Fibroblast of pulmonary artery (primary cell): Measurements from ENCODE around the gene TUNAR.

Experiments
- DNase-seq: peaks from one replicate; pipeline ENCODE4 v3.0.0-alpha.2; 2010; ENCODE audit warnings: low read depth
- H3K4me3 ChIP-seq: replicated peaks from 2 replicates; pipeline ENCODE4 v1.5.1; 2011; ENCODE audit warnings: low read depth, mild to moderate bottlenecking, control low read depth, low read length, moderate library complexity
- TF ChIP-seq, protein P1 (sequence below): IDR thresholded peaks from 2 replicates; pipeline ENCODE4 v1.5.1; 2011; ENCODE audit warnings: mild to moderate bottlenecking, control low read depth, low read length, inconsistent platforms; ENCODE audit errors: missing control alignments

Gene TUNAR

DNA sequence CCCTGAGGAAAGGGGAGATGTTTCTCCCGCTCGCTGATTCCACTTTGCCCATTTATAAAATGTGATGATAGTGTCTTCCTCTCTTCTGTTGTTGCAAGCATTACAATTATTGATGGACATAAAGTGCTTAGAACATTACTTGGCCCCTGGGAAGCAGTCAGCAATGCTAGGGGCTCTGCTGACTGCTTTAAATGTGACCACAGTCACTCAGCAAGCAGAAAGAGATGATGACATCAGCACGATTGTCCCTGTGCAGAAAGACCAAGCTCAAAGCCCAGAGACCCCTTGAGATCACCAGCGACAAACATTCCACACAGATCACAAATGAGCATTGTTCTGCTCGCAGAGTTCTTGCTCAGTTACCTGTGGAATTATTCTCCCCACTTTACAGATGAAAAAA is 26.5 kb downstream of the TUNAR start:
- no peak overlapping the region for H3K4me3 ChIP-seq
- DNase-seq: no peak
- TF ChIP-seq, protein P1, sequence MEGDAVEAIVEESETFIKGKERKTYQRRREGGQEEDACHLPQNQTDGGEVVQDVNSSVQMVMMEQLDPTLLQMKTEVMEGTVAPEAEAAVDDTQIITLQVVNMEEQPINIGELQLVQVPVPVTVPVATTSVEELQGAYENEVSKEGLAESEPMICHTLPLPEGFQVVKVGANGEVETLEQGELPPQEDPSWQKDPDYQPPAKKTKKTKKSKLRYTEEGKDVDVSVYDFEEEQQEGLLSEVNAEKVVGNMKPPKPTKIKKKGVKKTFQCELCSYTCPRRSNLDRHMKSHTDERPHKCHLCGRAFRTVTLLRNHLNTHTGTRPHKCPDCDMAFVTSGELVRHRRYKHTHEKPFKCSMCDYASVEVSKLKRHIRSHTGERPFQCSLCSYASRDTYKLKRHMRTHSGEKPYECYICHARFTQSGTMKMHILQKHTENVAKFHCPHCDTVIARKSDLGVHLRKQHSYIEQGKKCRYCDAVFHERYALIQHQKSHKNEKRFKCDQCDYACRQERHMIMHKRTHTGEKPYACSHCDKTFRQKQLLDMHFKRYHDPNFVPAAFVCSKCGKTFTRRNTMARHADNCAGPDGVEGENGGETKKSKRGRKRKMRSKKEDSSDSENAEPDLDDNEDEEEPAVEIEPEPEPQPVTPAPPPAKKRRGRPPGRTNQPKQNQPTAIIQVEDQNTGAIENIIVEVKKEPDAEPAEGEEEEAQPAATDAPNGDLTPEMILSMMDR: no peak

DNA sequence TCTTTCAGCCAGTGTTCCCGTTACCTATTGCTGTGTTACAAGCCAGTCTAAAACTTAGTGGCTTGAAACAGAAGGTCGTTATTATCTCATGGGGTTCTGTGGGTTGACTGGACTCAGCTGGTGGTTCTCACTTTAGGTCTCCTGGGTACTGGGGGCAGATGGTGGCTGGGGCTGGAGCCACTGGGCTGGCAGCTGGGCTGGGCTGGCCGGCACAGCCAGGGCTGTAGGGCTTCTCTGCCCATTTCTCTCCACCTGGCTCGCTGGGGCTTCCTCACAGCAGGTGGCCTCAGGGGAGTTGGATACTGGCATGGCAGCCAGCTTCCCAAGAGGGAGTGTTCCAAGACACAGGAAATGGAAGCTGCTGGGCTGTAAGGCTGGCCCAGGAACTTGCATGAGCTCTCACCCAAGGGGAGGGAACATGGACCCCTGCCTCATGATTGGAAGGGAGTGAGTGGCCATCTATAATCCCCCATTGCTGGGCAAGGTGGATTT is 27.0 kb downstream of the TUNAR start:
- no peak overlapping the region for H3K4me3 ChIP-seq
- DNase-seq: no peak
- TF ChIP-seq, protein P1: no peak

DNA sequence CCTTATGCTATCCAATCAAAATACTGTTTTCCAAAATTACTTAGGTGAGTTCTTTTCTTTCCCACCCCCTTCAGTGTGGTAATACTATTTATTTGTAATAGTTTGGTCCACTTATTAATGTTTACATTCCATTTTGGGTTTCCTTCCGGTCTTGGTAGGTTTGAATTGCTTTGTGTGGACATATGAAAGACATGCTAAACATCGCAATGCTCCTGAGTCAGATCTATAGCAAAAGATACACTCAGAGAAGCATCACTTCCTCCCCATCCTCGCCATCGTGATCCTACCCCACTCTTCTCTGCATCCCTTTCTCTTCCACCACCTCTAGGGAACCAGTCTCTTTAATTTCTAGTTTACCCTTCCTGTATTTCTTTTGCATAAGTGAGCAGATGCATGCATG is 30.0 kb downstream of the TUNAR start:
- H3K4me3 ChIP-seq: no peak overlapping the region
- TF ChIP-seq, protein P1: no peak
- no peak for DNase-seq

DNA sequence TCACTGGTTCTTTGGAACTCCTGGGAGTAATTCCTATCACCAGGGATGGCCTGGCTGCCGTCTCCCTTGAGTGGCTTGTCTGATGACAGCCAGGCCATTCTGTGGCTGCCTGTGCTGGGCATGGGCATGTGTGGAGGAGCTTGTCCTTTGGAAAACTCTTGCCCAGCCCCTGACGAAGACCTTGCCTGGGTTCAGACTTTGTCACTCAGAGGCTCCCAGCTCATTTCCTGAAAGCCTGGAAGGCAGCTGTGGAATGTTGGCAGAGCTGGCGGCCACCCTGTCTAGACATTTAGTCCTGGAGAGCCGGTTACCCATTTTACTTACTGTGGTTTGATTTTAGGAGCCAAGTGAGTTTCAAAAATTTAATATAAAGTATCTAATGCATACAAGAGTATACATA is 34.0 kb downstream of the TUNAR start:
- TF ChIP-seq, protein P1: no peak
- H3K4me3 ChIP-seq: no peak overlapping the region
- DNase-seq: no peak

DNA sequence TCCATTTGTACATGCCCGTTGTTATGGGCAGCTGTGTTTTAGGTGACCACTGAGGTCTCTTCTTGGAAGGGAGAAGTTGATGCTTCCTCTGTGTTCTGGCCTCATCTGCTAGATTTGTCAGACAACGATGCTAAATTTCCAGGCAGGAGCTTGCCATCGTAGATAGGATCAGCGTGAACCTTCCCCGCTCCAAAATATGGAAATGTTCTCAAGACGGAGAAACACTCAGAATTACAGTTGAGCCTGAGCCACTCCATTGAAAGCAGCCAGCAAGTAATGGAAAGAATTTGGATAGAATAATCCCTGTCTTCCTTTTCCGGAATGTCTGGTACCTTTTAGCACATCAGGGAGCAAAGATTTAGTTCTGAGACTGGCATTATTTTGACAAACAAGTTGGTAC is 34.8 kb downstream of the TUNAR start:
- no peak overlapping the region for H3K4me3 ChIP-seq
- TF ChIP-seq, protein P1: no peak
- no peak for DNase-seq

DNA sequence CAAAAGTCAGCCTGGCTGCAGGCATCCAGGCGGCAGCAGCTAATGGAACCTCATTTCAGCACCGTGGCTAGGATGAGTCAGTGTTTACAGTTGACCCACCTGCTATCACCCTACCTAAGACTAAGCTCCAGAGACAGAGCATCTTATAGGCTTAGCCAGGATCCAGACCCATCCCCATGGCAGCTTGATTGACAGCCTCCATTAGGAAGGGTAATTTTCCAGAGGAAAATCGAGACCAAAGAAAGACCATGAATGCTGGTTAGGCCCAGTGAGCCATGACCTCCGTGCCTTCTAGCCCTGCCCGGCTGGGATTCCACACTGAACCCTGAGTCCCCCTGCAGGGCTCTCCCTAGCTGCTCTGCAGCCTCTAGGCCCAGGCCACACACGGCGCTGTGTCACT is 38.7 kb downstream of the TUNAR start:
- no peak overlapping the region for H3K4me3 ChIP-seq
- TF ChIP-seq, protein P1: no peak

DNA sequence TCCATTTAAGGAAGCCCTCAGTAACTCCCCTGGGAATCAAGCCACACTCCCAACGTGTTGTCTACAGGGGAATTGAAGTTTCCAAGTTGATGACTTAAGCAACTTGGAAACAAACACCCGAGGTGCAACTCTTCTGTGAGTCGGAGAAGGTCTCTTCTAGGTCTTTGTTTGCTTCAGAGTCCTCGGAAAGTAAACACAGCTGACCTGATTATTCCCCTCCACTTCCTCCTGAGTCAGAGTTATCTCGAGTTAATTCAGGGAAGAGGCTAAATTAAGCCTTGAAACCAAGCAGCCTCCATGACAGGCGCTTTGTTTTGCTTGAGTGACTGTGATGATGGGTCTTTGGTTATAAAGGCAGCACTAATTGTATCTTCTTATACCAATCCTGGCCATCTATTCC is 41.8 kb downstream of the TUNAR start:
- DNase-seq: no peak
- H3K4me3 ChIP-seq: no peak overlapping the region
- TF ChIP-seq, protein P1: no peak

More for the DNA sequence above, 38.7 kb downstream of the TUNAR start:
- DNase-seq: no peak
